ENCODE data around the gene NPC2.

NPC2 gene

GRCh38 chr14:74518221-74518620 is 25.1 kb upstream of the NPC2 start:
- DNase-seq, result no peak

DNA sequence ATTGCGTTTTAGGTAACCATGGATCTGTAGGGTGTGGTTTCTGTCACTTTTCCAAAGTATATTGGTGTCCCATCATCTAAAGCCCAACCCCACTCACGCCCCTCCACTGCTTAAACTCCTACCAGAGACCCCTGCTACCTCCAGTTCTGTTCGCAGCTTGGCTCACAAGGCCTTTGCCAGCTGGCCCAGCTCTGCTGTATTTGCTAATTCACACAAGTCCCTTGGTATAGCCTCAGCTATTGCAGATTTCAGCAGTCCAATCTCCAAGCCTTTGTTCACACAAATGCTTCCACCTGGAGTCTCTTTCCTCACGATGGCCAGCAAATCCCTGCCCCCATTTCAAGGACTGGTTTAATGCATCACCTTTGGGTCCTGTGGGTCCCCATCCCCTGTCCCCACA is 24.6 kb upstream of the NPC2 start:
- no peak for DNase-seq

- DNase-seq, result no peak
These were observed 23.5 kb upstream of the NPC2 start for GRCh38 chr14:74516451-74517160.

DNA sequence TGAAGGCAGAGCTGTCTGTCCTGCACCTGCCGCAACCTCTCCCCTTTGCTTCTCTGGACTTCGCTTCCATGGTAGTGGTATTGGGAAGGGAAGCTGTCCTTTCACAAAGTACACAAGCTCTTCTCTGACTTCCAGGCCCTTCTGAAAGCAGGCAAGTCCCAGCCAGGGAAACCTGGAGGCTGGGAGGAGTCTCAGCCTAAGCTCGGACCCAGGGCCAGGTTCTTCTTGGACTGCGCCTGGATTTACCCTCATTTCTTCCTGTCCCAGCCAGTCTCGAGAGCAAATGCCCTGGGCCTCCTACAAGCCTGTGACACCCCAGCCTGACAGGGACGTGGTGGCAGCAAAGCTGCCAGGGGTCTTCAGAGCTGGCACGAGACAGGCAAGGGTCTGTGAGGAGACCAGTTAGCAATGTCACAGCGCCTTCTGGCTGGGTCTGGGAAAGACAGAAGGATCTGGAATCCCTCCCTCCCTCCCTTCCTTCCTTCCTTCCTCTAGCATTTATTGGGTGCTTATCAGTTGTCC is 22.8 kb upstream of the NPC2 start:
- no peak for DNase-seq

GRCh38 chr14:74514471-74514941 is 21.4 kb upstream of the NPC2 start:
- DNase-seq, result no peak

GRCh38 chr14:74511966-74512830 is 19.1 kb upstream of the NPC2 start:
- no peak for DNase-seq

DNA sequence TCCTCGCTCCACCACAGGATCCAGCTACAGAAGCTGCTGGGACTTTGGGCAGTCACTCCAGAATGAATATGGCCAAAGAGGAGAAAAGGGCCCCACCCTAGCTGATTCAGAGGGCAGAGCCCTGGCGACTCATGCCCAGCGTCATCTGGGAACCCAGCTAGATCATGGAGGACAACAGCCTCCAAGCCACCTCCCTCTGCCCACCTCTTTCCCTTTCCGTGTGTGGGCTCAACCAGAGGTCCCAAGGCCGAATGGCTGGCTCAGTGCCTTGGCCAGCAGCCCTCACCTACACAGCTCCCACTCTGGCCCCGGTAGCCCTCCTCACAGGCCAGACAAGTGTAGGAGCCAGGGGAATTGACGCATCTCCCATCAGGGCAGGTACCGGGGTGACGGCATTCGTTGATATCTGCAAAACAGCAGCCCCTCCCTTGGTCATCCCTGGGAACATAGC is 17.9 kb upstream of the NPC2 start:
- DNase-seq, result no peak

DNA sequence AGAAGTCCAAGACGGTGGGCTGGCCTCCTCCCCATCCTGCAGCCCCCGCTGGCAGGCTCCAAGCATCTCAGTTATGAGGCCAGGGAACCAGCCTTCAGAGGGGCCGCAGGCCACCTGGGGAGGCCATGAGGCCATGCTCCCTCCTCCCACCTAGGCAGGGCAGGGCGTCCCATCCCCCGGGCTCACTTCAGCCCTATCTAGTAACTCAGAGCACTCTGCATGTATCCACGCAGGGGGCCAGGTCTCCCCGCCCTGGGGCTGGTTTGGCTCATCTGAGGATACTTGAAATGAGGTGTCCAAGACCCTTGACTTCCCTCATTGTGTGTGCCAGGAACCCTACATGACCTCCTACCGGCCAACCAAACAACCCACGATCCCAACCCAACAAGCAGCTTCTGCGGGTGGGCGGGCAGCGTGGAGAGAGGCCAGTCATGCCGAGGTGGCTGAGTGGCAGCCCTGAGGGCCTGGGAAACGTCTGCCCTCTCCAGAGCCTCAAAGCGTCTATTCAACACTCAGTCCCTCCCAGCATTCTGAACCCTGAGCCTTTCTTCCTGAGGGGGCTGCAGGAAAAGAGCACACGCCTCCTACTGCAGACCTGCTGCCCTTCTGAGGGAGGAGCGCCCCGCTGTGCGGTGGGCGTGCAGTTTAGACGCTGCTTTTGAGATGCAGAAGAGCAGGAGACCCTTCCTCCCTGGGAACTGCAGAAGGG is 17.3 kb upstream of the NPC2 start:
- DNase-seq, result no peak

GRCh38 chr14:74509587-74510222 is 16.6 kb upstream of the NPC2 start:
- no peak for DNase-seq

DNA sequence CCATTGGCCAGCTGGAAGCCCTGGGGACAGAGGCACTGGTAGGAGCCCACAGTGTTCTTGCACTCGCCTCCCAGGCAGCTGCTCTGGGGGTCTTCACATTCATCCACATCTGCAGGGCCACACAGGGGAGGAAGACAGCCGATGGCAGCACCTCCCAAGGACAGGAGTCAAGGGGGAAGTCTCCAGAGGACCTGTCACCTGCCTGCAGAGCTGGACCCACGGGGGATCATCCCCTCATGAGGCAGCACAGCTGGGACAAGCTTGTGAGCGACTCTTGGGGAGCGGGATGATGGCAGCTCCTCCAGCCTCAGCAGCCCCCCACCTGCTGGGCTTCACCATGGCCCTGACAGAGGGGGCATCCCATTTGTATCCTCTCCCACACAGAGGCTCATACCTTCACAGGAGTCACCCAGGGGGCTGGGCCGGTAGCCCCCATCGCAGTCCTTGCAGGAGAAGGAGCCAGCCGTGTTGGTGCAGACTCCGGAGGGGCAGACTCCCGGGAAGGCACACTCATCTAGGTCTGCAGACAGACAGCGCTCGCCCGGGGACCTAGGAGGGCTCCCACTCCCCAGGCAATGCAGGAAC is 15.8 kb upstream of the NPC2 start:
- DNase-seq, result no peak

DNA sequence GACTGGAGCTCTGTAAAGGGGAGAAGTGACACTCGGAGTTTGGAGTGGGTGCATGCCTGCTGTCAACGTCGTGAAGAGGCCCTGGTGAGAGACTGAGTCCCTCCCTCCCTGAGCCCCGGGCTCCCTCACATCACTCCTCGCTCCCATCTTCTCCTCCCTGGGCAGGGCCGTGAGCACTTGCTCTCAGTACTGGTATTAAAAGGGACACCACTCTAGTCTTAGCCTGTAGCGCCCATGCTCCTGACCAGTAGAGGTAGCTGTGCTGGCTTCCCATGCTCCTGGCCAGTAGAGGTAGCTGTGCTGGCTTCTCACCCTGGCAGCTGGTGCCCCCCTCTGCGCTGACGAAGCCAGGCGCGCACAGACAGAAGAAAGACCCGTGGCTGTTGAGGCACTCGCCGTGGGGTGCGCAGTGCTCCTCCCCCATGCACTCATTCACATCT is 15.2 kb upstream of the NPC2 start:
- no peak for DNase-seq

DNA sequence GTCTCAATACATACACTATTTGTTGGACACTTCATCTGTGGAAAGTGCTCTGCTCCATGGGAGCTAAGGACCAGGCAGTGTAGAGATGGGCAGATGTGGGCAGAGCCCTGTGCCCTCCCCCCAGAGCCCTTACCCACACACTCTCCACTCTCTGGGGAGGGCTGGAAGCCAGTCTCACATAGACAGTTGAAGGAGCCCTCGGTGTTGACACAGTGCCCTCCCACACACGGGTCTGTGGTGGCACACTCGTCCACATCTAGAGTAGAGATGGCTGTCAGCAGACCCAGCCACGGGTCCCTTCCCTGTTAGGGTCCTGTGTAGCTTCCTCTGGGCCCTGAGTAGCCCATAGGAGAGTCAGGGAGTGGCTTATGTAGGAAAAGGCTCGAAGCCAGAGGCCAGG is 14.7 kb upstream of the NPC2 start:
- DNase-seq, result no peak

- DNase-seq, result no peak
These were observed 14.0 kb upstream of the NPC2 start for GRCh38 chr14:74507085-74507484.

- DNase-seq, result no peak
These were observed 13.3 kb upstream of the NPC2 start for GRCh38 chr14:74506411-74506851.

GRCh38 chr14:74505831-74506230 is 12.7 kb upstream of the NPC2 start:
- no peak for DNase-seq

DNA sequence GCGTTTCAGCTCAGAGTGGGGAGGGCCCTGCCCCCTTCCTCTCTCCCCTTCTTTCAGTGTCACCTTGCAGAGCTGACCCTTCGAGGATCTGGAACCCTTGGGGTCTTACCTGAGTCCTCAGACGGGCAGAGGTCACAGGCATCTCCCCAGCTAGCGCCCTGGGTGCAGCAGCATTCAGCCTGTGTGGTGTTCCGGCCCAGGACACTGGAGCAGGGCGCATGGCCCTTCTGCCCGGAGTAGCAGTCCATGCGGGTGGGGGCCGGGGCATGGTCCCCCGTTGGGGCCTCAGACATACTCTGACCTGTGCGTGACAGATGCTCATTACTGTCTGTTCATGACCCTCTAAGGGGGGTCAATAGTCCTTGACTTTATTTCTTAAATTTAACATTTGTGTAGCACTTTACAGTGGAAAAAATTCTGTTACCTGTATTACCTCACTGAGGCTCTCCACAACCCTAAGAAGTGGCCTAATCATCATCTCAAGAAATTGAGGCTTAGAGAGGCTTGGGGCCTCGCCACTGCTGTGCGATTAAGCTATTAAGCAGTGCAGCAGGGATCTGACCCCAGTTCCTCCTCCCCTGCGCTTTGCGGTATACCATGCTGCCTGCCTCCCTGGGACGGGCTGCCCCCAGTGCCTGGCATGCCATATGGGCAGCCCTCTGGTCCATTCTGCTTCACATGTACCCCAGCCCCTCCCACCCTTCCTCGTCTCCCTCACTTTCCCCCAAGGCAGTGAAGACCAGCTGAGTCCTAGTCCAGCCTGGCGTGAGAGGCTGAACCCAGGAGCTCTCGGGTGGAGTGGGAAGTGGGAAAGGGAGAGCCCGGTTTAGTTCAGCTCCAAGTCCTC is 12.0 kb upstream of the NPC2 start:
- no peak for DNase-seq

DNA sequence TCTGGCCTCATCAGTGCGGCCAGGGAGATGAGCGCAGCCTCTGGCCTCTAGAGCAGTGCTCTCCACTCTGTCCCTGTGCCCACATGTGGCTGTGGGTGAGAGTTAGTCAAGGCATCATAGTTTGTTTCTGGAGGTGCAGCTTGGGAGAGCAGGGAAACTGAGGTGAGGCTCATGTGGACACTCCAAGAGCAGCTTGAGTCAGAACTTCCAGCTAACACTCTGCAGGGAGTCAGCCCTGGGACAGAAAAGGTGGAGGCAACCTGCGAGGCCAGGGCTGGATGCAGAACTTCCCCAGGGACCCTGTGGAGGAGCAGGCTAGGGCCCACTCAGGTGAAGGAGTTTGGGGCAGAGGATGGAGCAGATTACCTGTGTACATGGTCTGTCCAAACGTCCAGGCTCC is 11.3 kb upstream of the NPC2 start:
- no peak for DNase-seq

- DNase-seq, result no peak
These were observed 10.8 kb upstream of the NPC2 start for GRCh38 chr14:74503938-74504335.

DNA sequence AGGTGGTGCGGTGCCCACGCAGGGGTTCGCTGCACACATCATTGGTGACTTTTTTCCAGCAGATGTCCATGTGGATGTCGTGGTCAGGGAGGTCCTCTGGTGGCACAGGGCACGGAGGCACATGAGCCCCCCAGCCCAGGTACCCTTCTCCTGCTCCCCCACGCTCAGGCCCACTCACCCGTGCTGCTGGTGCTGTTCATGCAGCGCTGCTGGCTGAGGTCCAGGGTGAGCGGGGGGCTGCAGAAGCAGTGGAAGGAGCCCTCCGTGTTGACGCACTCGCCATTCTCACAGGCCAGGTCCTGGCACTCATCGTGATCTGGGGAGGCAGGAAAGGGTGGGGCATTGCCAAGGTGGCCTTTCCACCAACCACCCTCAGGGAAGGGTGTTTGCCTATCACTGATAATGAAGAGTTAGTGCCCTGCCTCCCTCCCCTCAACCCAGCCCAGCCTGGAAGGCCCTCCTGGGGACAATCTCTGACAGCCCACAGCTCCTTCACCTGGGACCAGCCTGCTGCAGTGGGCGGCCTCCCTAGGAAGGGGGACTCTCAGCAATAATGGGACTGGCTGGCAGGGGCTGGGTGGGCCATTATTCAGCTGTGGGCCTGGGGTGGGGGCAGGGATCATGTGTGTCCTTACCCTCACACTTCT is 10.3 kb upstream of the NPC2 start:
- no peak for DNase-seq

GRCh38 chr14:74502236-74503019 is 9.3 kb upstream of the NPC2 start:
- DNase-seq, result no peak

All from activated effector memory CD4-positive, alpha-beta T cell treated with Interleukin-2 at 50 U/mL for 16 hours (primary cell).